PFSK-1 (cell line): ENCODE results near the gene BCL2L15.

Experiments used
- FOXP2 ChIP-seq: optimal IDR thresholded peaks from 2 replicates; pipeline ENCODE3; 2011; ENCODE audit warnings: borderline replicate concordance, control low read depth, inconsistent platforms; ENCODE audit not compliant: insufficient read depth; ENCODE audit errors: extremely low read length, extremely low read depth
- POLR2AphosphoS5 ChIP-seq: IDR thresholded peaks from 2 replicates; pipeline ENCODE4 v1.6.1; 2012; ENCODE audit warnings: low read depth, mild to moderate bottlenecking, control low read depth, low read length, moderate library complexity
- SIN3A ChIP-seq: IDR thresholded peaks from 2 replicates; pipeline ENCODE4 v1.6.1; 2012; ENCODE audit warnings: mild to moderate bottlenecking, low read length, moderate library complexity, borderline replicate concordance; ENCODE audit not compliant: insufficient read depth
- TAF1 ChIP-seq: IDR thresholded peaks from 2 replicates; pipeline ENCODE4 v1.6.1; 2012; ENCODE audit warnings: low read length, control low read depth, borderline replicate concordance; ENCODE audit not compliant: insufficient read depth
- TF ChIP-seq, protein P1 (sequence below), 2 experiments: IDR thresholded peaks; 2 replicates each; pipeline versions ENCODE4 v1.6.1 to v1.8.0; 2011 to 2012; ENCODE audit warnings: low read depth in 2 of 2, low read length in 2 of 2, control low read depth in 1 of 2, inconsistent platforms in 1 of 2, mild to moderate bottlenecking in 1 of 2, moderate library complexity in 1 of 2; ENCODE audit not compliant: insufficient read depth in 1 of 2

Gene BCL2L15

DNA sequence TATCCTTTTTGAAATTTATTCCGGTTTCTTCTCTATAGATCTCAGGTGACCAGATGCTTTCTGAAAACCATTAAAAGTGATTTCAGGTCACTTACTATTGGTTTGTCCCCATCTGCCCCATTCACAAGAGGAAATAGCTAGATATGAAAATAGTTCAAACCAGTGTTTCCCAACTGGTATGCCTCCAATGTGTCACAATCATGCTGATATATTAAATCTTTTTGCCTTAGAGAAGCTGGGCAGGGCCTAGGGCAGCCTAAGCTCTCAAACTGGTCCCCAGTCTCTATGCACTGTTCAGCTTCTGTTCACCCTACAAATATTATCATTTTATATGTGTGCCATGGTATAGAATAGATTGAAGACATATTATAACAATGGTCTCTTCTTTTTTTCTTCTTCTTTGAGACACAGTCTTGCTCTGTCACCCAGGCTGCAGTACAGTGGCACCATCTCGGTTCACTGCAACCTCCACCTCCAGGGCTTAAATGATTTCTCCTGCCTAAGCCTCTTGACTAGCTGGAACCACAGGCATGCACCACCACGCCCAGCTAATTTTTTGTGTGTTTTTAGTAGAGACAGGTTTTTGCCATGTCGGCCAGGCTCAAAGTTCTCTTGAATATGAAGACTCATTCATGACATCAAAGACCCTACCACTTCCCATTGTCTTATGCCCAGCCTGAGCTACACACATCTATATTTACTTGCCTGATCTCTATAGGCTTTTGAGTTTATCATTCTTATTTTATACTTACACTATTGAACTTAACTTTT, 31.6 kb downstream of the BCL2L15 start:
- TF ChIP-seq SIN3A: no peak
- TF ChIP-seq, protein P1, sequence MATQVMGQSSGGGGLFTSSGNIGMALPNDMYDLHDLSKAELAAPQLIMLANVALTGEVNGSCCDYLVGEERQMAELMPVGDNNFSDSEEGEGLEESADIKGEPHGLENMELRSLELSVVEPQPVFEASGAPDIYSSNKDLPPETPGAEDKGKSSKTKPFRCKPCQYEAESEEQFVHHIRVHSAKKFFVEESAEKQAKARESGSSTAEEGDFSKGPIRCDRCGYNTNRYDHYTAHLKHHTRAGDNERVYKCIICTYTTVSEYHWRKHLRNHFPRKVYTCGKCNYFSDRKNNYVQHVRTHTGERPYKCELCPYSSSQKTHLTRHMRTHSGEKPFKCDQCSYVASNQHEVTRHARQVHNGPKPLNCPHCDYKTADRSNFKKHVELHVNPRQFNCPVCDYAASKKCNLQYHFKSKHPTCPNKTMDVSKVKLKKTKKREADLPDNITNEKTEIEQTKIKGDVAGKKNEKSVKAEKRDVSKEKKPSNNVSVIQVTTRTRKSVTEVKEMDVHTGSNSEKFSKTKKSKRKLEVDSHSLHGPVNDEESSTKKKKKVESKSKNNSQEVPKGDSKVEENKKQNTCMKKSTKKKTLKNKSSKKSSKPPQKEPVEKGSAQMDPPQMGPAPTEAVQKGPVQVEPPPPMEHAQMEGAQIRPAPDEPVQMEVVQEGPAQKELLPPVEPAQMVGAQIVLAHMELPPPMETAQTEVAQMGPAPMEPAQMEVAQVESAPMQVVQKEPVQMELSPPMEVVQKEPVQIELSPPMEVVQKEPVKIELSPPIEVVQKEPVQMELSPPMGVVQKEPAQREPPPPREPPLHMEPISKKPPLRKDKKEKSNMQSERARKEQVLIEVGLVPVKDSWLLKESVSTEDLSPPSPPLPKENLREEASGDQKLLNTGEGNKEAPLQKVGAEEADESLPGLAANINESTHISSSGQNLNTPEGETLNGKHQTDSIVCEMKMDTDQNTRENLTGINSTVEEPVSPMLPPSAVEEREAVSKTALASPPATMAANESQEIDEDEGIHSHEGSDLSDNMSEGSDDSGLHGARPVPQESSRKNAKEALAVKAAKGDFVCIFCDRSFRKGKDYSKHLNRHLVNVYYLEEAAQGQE (IDR thresholded peaks at IDR 0.05; ENCODE audit: insufficient read depth in 1 of 2, low read depth in 2 of 2, low read length in 2 of 2): no peak
- no peak for TF ChIP-seq POLR2AphosphoS5
- no peak for TF ChIP-seq FOXP2
- no peak for TF ChIP-seq TAF1

DNA sequence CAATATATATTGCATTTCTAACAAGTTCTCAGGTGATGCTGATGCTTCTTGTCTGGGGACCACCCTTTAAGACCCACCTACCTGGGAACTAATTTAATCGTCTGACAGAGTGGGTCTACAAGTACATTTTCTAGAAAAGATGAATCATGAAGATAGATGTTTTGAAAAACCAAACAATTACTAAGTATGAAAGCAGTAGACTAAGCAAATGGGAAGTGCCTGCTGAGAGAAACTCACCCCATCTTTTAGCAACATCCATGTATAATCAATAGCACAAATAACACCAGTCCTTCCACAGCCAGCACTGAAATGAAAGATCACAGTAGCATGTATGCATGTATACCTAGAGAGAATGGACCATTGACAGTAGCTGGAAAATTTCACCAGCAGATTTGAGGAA, 33.1 kb downstream of the BCL2L15 start:
- TF ChIP-seq, protein P1 (IDR thresholded peaks at IDR 0.05; ENCODE audit: insufficient read depth in 1 of 2, low read depth in 2 of 2, low read length in 2 of 2): no peak
- TF ChIP-seq FOXP2 (no peak), TAF1 (no peak), SIN3A (no peak), POLR2AphosphoS5 (no peak)

DNA sequence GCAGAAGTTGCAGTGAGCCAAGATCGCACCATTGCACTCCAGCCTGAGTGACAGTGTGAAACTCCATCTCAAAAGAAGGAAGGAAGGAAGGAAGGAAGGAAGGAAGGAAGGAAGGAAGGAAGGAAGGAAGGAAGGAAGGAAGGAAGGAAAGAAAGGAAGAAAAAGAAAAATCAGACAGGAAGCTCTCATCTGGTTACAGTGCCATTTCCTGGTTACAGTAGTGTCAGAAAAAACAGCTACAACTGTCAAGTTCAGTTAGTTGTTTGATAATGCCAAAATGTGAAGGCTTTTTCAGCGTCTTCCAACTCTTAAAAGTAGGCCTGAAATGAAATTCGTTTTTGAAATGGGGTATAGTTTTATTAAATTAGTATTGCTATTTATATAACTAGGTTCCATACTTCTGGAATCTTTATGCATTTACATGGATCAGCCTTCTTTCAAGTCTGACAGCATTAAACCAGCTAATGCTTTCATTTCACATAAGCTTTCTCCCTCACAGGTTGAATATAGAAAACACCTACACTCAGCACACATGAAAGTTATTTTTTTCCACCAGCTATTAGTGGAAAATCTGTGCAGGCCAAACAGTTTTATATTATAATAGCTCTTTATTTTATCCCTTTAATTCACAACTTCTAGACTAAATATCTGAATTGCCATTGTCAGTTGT, 37.1 kb downstream of the BCL2L15 start:
- TF ChIP-seq SIN3A (no peak), FOXP2 (no peak), TAF1 (no peak), POLR2AphosphoS5 (no peak)
- TF ChIP-seq, protein P1 (IDR thresholded peaks at IDR 0.05; ENCODE audit: insufficient read depth in 1 of 2, low read depth in 2 of 2, low read length in 2 of 2): no peak

DNA sequence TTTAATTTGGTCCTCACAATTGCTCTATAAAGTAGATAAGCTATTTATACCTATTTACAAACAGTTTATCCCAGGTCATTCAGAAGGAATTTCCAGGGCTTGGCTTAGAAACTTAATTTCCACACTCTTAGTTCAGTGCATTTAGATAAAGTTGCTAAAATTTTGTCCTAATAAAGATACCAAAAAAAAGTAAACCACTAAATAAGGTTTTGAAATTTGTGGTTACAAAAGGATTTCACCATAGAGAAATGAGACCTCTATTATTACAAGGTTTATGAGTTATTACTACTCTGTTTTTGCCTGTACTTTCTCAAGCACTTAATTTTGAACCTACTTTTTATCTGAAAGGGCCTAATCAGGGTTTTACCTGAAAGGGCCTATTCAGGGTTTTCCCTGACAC, 38.3 kb downstream of the BCL2L15 start:
- TF ChIP-seq TAF1 (no peak), SIN3A (no peak), FOXP2 (no peak), POLR2AphosphoS5 (no peak)
- TF ChIP-seq, protein P1 (IDR thresholded peaks at IDR 0.05; ENCODE audit: insufficient read depth in 1 of 2, low read depth in 2 of 2, low read length in 2 of 2): no peak
